Testis (tissue), 3 donors: ENCODE measurements around the gene AGBL4. TPM values are rescaled to one million over a fixed set of nuclear protein-coding genes. Genes with fewer than 3 reads are reported as not detected.

ENCODE experiments used
- DNase-seq: peaks from one replicate; pipeline ENCODE4 v3.0.0-alpha.2; 2019
- H3K27ac ChIP-seq, 2 donors: fragments of 200-600 bp; sonication (generic); one replicate each; pipeline ENCODE4 v1.5.1; 2019
- H3K27me3 ChIP-seq: fragments of 200-600 bp; sonication (generic); one replicate; pipeline ENCODE4 v1.5.1; 2019
- H3K36me3 ChIP-seq: fragments of 200-600 bp; sonication (generic); one replicate; pipeline ENCODE4 v1.5.1; 2017; ENCODE audit warnings: low read depth; ENCODE audit errors: missing control alignments
- H3K4me1 ChIP-seq: fragments of 200-600 bp; sonication (generic); one replicate; pipeline ENCODE4 v1.5.1; 2019
- H3K4me3 ChIP-seq, 2 donors: fragments of 200-600 bp; sonication (generic); one replicate each; pipeline ENCODE4 v1.5.1; 2017 to 2019
- H3K9me3 ChIP-seq: fragments of 200-600 bp; sonication (generic); one replicate; pipeline ENCODE4 v1.5.1; 2017
- CTCF ChIP-seq, 3 experiments: fragments of 450-650 bp in 2 of 3; fragments of 200-600 bp in 1 of 3; sonication (generic) in 1 of 3; IDR thresholded peaks; one replicate each; pipeline ENCODE4 v1.5.1; 2016 to 2019; ENCODE audit warnings: antibody characterized with exemption in 3 of 3, mild to moderate bottlenecking in 2 of 3, moderate library complexity in 1 of 3
- POLR2A ChIP-seq: fragments of 450-650 bp; IDR thresholded peaks from one replicate; pipeline ENCODE4 v1.6.1; 2017; ENCODE audit warnings: antibody characterized with exemption, mild to moderate bottlenecking, moderate library complexity
- WGBS, 2 donors: methylation state at CpG; one replicate each; pipeline ENCODE4 v1.1.5; 2018; 5-methylcytosine and 5-hydroxymethylcytosine counted together
- intact Hi-C: fragments of 100-400 bp; cut with DNase I; formaldehyde crosslinking; loops from one replicate; pipeline ENCODE4 v1.15.1; 2023; ENCODE audit warnings: low total_unique reads
- polyA plus RNA-seq: library from polyadenylated mRNA; stranded (reverse); fragments of 350-450 nt; fragmentation: Illumina TruSeq; extraction: RNeasy Lipid Tissue Mini Kit (QIAGEN cat#74804); gene quantifications from one replicate; pipeline ENCODE4 v1.2.3, GENCODE V29; 2014; ENCODE audit warnings: low read depth, low replicate concordance; ENCODE audit not compliant: insufficient read depth
- total RNA-seq, 2 donors: library from RNA; depleted of rRNA; stranded (reverse); fragments of >200 nt; gene quantifications; one replicate each; pipeline ENCODE4 v1.2.3, GENCODE V29; 2016

The AGBL4 gene
- total and polyA plus RNA-seq, 3 donors from 2014 or later = 3.3 to 6.9 (median 5.8) TPM

DNA sequence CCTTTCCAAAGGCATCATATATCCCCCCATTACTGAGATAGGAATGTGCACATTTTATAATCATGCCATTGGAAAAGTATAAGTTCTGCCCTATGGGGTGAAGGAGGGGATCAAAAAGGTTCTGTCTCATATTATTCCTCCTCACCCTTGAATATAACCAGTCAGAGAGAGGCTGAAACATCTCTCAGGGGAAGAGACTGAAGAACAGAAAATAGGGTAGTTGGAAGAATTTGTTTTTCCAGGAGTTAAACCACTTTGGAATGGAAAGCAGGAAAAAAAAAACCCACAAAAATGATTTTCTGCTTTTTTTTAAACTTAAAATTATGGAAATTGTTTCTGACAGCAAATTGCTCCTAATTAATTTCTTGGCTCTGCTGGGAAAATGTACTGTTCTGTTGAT is 1194.3 kb downstream of the AGBL4 start:
- intact Hi-C loops = no loop called here
- H3K27ac ChIP-seq = no peak overlapping the region

DNA sequence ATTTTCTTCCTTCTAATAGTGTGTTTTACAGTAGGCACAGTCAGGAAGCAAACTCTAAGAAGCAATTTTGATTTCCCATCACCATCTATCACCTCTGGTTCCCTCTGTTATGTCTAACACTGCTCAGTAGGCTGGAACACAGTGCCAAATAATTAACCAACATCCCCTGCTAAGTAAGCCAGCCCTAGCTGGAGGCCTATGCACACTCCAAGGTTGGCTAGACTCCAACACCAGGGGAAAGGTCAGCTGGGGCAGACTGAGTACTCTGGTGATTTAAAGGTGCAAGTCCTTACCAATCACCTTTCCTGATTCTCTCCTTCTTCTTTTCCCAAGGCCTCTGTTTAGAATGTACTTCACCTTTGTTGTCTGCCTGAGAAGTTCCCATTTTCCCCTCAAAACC is 1200.6 kb downstream of the AGBL4 start:
- no peaks in the 10 kb centered on the region for H3K36me3 ChIP-seq
- no peaks in the 10 kb centered on the region for H3K4me1 ChIP-seq
- intact Hi-C loops = no loop called here
- no peak for DNase-seq
- H3K27ac ChIP-seq = no peak overlapping the region
- H3K4me3 ChIP-seq = no peak overlapping the region
- no peaks in the 10 kb centered on the region for H3K27me3 ChIP-seq
- no peaks in the 10 kb centered on the region for H3K9me3 ChIP-seq
- TF ChIP-seq POLR2A (no peak), CTCF (IDR thresholded peaks at IDR 0.05) (no peak)

More for the DNA sequence above, 1194.3 kb downstream of the AGBL4 start:
- no peaks in the 10 kb centered on the region for H3K36me3 ChIP-seq
- no peak for DNase-seq
- no peaks in the 10 kb centered on the region for H3K9me3 ChIP-seq
- no peak overlapping the region for H3K4me3 ChIP-seq
- H3K27me3 ChIP-seq = no peaks in the 10 kb centered on the region
- TF ChIP-seq CTCF (IDR thresholded peaks at IDR 0.05) = no peak
- TF ChIP-seq POLR2A = no peak
- H3K4me1 ChIP-seq = no peaks in the 10 kb centered on the region

DNA sequence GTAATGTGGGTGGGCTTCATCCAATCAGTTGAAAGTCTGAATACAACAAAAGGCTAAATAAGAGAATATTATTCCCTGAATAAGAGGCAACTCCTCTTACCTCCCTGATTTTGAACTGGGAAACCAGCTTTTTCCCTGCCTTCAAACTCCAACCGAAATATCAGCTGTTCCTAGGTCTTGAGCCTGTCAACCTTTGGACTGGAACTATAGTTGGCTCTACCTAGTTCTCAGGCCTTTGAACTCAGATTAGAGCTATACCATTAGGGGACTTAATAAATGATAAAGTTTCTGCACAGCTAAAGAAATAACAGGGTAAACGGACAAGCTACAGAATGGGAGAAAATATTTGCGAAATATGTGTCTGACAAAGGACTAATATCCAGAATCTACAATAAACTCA is 1203.3 kb downstream of the AGBL4 start:
- no peaks in the 10 kb centered on the region for H3K9me3 ChIP-seq
- no peak overlapping the region for H3K27ac ChIP-seq
- no peak overlapping the region for H3K4me3 ChIP-seq
- no peaks in the 10 kb centered on the region for H3K27me3 ChIP-seq
- no peaks in the 10 kb centered on the region for H3K36me3 ChIP-seq
- no peaks in the 10 kb centered on the region for H3K4me1 ChIP-seq
- WGBS, 2 donors = 96 to 98% methylated on average over 3 of the region's 3 CpGs
- no peak for DNase-seq
- TF ChIP-seq CTCF (IDR thresholded peaks at IDR 0.05) = no peak
- no peak for TF ChIP-seq POLR2A
- intact Hi-C loops = no loop called here

GRCh38 chr1:48817505-48818114 is 1206.1 kb downstream of the AGBL4 start:
- TF ChIP-seq POLR2A = no peak
- TF ChIP-seq CTCF (IDR thresholded peaks at IDR 0.05) = peak; percentile 21 to 58 (median 54)
- Histone ChIP-seq H3K4me1 (no peaks in the 10 kb centered on the region), H3K9me3 (no peaks in the 10 kb centered on the region), H3K4me3 (no peak overlapping the region), H3K27ac (no peak overlapping the region), H3K27me3 (no peaks in the 10 kb centered on the region), H3K36me3 (no peaks in the 10 kb centered on the region)
- intact Hi-C loops = no loop called here
- WGBS, 2 donors = 59 to 79% methylated on average over 4 of the region's 4 CpGs
- DNase-seq = peak; percentile 79

DNA sequence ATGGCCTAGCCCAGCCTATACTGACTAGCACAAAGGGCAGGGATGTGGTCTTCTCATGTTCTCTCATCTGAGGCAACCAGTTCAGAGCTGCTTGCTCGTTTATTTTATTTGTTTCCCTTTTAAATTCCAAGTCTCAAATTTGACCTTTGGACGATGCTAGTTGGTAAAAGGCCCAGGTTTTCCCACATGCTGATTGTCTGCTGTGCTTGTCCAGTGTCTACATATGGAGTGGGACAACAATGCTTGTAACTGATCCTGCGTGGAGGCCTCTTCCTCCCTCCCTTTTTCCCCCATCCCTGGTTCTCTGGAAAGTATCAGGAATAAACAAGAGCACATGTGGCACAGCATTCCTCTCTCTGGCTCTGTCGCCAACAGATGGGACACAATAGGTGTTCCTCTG is 1213.0 kb downstream of the AGBL4 start:
- no peaks in the 10 kb centered on the region for H3K36me3 ChIP-seq
- DNase-seq = no peak
- WGBS, 2 donors = 43 to 58% methylated on average over 4 of the region's 4 CpGs
- no peak for TF ChIP-seq POLR2A
- no peak for TF ChIP-seq CTCF (IDR thresholded peaks at IDR 0.05)
- H3K4me1 ChIP-seq = peaks cover 5% of the 10 kb centered on the region
- H3K27ac ChIP-seq = no peak overlapping the region
- H3K9me3 ChIP-seq = no peaks in the 10 kb centered on the region
- H3K4me3 ChIP-seq = no peak overlapping the region
- H3K27me3 ChIP-seq = no peaks in the 10 kb centered on the region
- intact Hi-C loops = no loop called here
